Stimulated activated effector memory CD8-positive, alpha-beta T cell treated with anti-CD3 and anti-CD28 coated beads, Interleukin-12 subunit alpha, Interleukin-12 subunit beta, amount 100 ng/mL, for 72 hours (primary cell): ENCODE measurements around the gene DEFB116.
"Not testable (repeated sequence)": the region's sequence is repeated elsewhere in the genome, so short reads cannot be mapped to it uniquely, and the experiment has no call there.

Experiments
- ATAC-seq: fragments of 150-1000 bp; cut with Tn5 transposase; 2 replicates; pipeline ENCODE4 v1.10.0; 2021
- DNase-seq, 2 donors: peaks; one replicate each; pipeline ENCODE4 v3.0.0; 2021 to 2022; ENCODE audit warnings: low spot score in 2 of 2
- H3K27ac Mint-ChIP-seq: one replicate; pipeline ENCODE4 v1.8.0; 2022; ENCODE audit warnings: mild to moderate bottlenecking, mixed read lengths
- H3K36me3 Mint-ChIP-seq: one replicate; pipeline ENCODE4 v1.8.0; 2022; ENCODE audit warnings: mild to moderate bottlenecking, mixed read lengths
- H3K4me1 Mint-ChIP-seq: one replicate; pipeline ENCODE4 v1.8.0; 2022; ENCODE audit warnings: mixed read lengths
- H3K4me3 Mint-ChIP-seq: one replicate; pipeline ENCODE4 v1.8.0; 2022; ENCODE audit warnings: mild to moderate bottlenecking, mixed read lengths
- H3K9me3 Mint-ChIP-seq: one replicate; pipeline ENCODE4 v1.8.0; 2022; ENCODE audit warnings: mixed read lengths

Gene DEFB116

GRCh38 chr20:31308535-31309162 is at the start of gene DEFB116:
TSS of gene DEFB116 (minus strand) at chr20:31308585. CDS start at chr20:31308585, 0 bp downstream.
- no peak within 1 kb of the TSS for H3K27ac Mint-ChIP-seq
- no peaks in the 10 kb centered on the region for H3K4me1 Mint-ChIP-seq
- no peak for DNase-seq
- no peak within 1 kb of the TSS for H3K4me3 Mint-ChIP-seq
- no peak for ATAC-seq
- H3K36me3 Mint-ChIP-seq, result no peaks in the 10 kb centered on the region
- H3K9me3 Mint-ChIP-seq, result peaks cover 12% of the 10 kb centered on the region

GRCh38 chr20:31355981-31356380 is 47.6 kb upstream of the DEFB116 start:
- no peaks in the 10 kb centered on the region for H3K4me1 Mint-ChIP-seq
- DNase-seq (no peak), ATAC-seq (no peak)
- H3K4me3 Mint-ChIP-seq, result no peak overlapping the region
- no peak overlapping the region for H3K27ac Mint-ChIP-seq
- H3K9me3 Mint-ChIP-seq, result peaks cover 3% of the 10 kb centered on the region
- H3K36me3 Mint-ChIP-seq, result no peaks in the 10 kb centered on the region

GRCh38 chr20:31341470-31341869 is 33.1 kb upstream of the DEFB116 start:
- no peak overlapping the region for H3K4me3 Mint-ChIP-seq
- DNase-seq (no peak), ATAC-seq (no peak)
- H3K4me1 Mint-ChIP-seq, result no peaks in the 10 kb centered on the region
- no peak overlapping the region for H3K27ac Mint-ChIP-seq
- H3K36me3 Mint-ChIP-seq, result no peaks in the 10 kb centered on the region
- no peaks in the 10 kb centered on the region for H3K9me3 Mint-ChIP-seq

GRCh38 chr20:31330893-31331292 is 22.5 kb upstream of the DEFB116 start:
- DNase-seq (no peak), ATAC-seq (no peak)
- peaks cover 14% of the 10 kb centered on the region for H3K9me3 Mint-ChIP-seq
- H3K4me3 Mint-ChIP-seq, result no peak overlapping the region
- H3K4me1 Mint-ChIP-seq, result no peaks in the 10 kb centered on the region
- H3K36me3 Mint-ChIP-seq, result no peaks in the 10 kb centered on the region
- no peak overlapping the region for H3K27ac Mint-ChIP-seq

- no peak for ATAC-seq
- Mint-ChIP-seq H3K27ac (no peak overlapping the region), H3K9me3 (peaks cover 19% of the 10 kb centered on the region), H3K36me3 (no peaks in the 10 kb centered on the region), H3K4me1 (no peaks in the 10 kb centered on the region), H3K4me3 (no peak overlapping the region)
- no peak for DNase-seq
These were observed 14.1 kb upstream of the DEFB116 start for GRCh38 chr20:31322504-31322903.

- H3K9me3 Mint-ChIP-seq, H3K36me3 Mint-ChIP-seq, ATAC-seq, H3K4me3 Mint-ChIP-seq, DNase-seq, H3K27ac Mint-ChIP-seq, H3K4me1 Mint-ChIP-seq: not testable (repeated sequence)
These were observed 23.4 kb downstream of the DEFB116 start for GRCh38 chr20:31284964-31285363.

GRCh38 chr20:31278178-31278577 is 30.2 kb downstream of the DEFB116 start:
- no peak overlapping the region for H3K27ac Mint-ChIP-seq
- H3K36me3 Mint-ChIP-seq, result no peaks in the 10 kb centered on the region
- H3K4me3 Mint-ChIP-seq, result no peak overlapping the region
- peaks cover 12% of the 10 kb centered on the region for H3K9me3 Mint-ChIP-seq
- DNase-seq (no peak), ATAC-seq (no peak)
- H3K4me1 Mint-ChIP-seq, result no peaks in the 10 kb centered on the region

- Mint-ChIP-seq H3K4me3 (no peak overlapping the region), H3K4me1 (no peaks in the 10 kb centered on the region), H3K9me3 (peaks cover 29% of the 10 kb centered on the region), H3K27ac (no peak overlapping the region), H3K36me3 (no peaks in the 10 kb centered on the region)
- DNase-seq, result no peak
- ATAC-seq, result no peak
These were observed 33.9 kb downstream of the DEFB116 start for GRCh38 chr20:31274441-31274840.

GRCh38 chr20:31260326-31260932 is 48.0 kb downstream of the DEFB116 start:
- ATAC-seq, result no peak

GRCh38 chr20:31257364-31257763 is 51.0 kb downstream of the DEFB116 start, which contains the start of gene DEFB115:
TSS of gene DEFB115 (plus strand) at chr20:31257664. CDS start at chr20:31257664, 0 bp downstream.
- ATAC-seq (no peak), DNase-seq (no peak)
- no peaks in the 10 kb centered on the region for H3K4me1 Mint-ChIP-seq
- peaks cover 13% of the 10 kb centered on the region for H3K9me3 Mint-ChIP-seq
- no peaks in the 10 kb centered on the region for H3K36me3 Mint-ChIP-seq
- no peak within 1 kb of the TSS for H3K4me3 Mint-ChIP-seq
- no peak within 1 kb of the TSS for H3K27ac Mint-ChIP-seq

More at GRCh38 chr20:31260326-31260932, 48.0 kb downstream of the DEFB116 start:
- Mint-ChIP-seq H3K36me3 (no peaks in the 10 kb centered on the region), H3K4me3 (no peak overlapping the region), H3K27ac (no peak overlapping the region), H3K4me1 (no peaks in the 10 kb centered on the region), H3K9me3 (peaks cover 9% of the 10 kb centered on the region)
- DNase-seq, result no peak

GRCh38 chr20:31256959-31257358 is 51.4 kb downstream of the DEFB116 start:
- no peaks in the 10 kb centered on the region for H3K4me1 Mint-ChIP-seq
- H3K4me3 Mint-ChIP-seq, result no peak overlapping the region
- H3K36me3 Mint-ChIP-seq, result no peaks in the 10 kb centered on the region
- peaks cover 13% of the 10 kb centered on the region for H3K9me3 Mint-ChIP-seq
- ATAC-seq (no peak), DNase-seq (no peak)
- H3K27ac Mint-ChIP-seq, result no peak overlapping the region
